ENCODE results near the gene NACC1.
"Not testable (repeated sequence)": the region's sequence is repeated elsewhere in the genome, so short reads cannot be mapped to it uniquely, and the experiment has no call there.

NACC1 gene

GRCh38 chr19:13146763-13147563 lies 28.9 kb downstream of the NACC1 start:
- DNase-seq (ENCODE audit: low read depth) = no peak

GRCh38 chr19:13149173-13149627 lies 31.1 kb downstream of the NACC1 start:
- not testable (repeated sequence) for DNase-seq (ENCODE audit: low read depth)

- no peak for DNase-seq (ENCODE audit: low read depth)
Observed at GRCh38 chr19:13149628-13150186, 31.6 kb downstream of the NACC1 start.

GRCh38 chr19:13150187-13150930 lies 32.3 kb downstream of the NACC1 start, which contains the start of the genes IER2 and STX10:
TSS of gene IER2 (plus strand) at chr19:13150411. CDS start at chr19:13153187, 2,776 bp downstream.
TSS of gene STX10 (minus strand) at chr19:13150375. CDS start at chr19:13150173, 202 bp downstream.
- peak; percentile 93 for DNase-seq (ENCODE audit: low read depth)

- DNase-seq (ENCODE audit: low read depth) = no peak
Observed at GRCh38 chr19:13150931-13151604, 33.0 kb downstream of the NACC1 start.

GRCh38 chr19:13151605-13152355 lies 33.7 kb downstream of the NACC1 start:
- DNase-seq (ENCODE audit: low read depth) = peak; percentile 94

GRCh38 chr19:13152356-13152973 lies 34.4 kb downstream of the NACC1 start:
- no peak for DNase-seq (ENCODE audit: low read depth)

GRCh38 chr19:13152974-13153568 lies 35.0 kb downstream of the NACC1 start:
- DNase-seq (ENCODE audit: low read depth) = peak; percentile 88

- DNase-seq (ENCODE audit: low read depth) = peak; percentile 40
Observed at GRCh38 chr19:13153569-13154240, 35.6 kb downstream of the NACC1 start.

- DNase-seq (ENCODE audit: low read depth) = peak; percentile 93
Observed at GRCh38 chr19:13154241-13154778, 36.2 kb downstream of the NACC1 start.

GRCh38 chr19:13154911-13155471 lies 36.9 kb downstream of the NACC1 start:
- peak; percentile 55 for DNase-seq (ENCODE audit: low read depth)

- peak; percentile 85 for DNase-seq (ENCODE audit: low read depth)
Observed at GRCh38 chr19:13155472-13156359, 37.7 kb downstream of the NACC1 start.

- no peak for DNase-seq (ENCODE audit: low read depth)
Observed at GRCh38 chr19:13159713-13160112, 41.6 kb downstream of the NACC1 start.

- DNase-seq (ENCODE audit: low read depth) = peak; percentile 56
Observed at GRCh38 chr19:13160557-13160956, 42.5 kb downstream of the NACC1 start.

GRCh38 chr19:13162724-13163608 lies 44.9 kb downstream of the NACC1 start:
- peak; percentile 97 for DNase-seq (ENCODE audit: low read depth)

- DNase-seq (ENCODE audit: low read depth) = peak; percentile 94
Observed at GRCh38 chr19:13163609-13164342, 45.7 kb downstream of the NACC1 start.

Measured in amniotic epithelial cell (primary cell).